Gastrocnemius medialis (tissue), 4 donors: ENCODE measurements around the gene ZNF599. TPM values are rescaled to one million over a fixed set of nuclear protein-coding genes. Genes with fewer than 3 reads are reported as not detected.

Experiments used
- ATAC-seq, 2 donors: fragments of 150-250 bp; one replicate each; pipeline ENCODE4 v1.9.1; 2016
- DNase-seq, 2 donors: peaks; one replicate each; pipeline ENCODE4 v3.0.0-alpha.2; 2019
- H3K27ac ChIP-seq, 4 donors: fragments of 200-600 bp; sonication (generic); 1 replicate in 1 of 4; 2 replicates in 3 of 4; pipeline ENCODE4 v1.5.1; 2016 to 2018; ENCODE audit warnings: mild to moderate bottlenecking in 2 of 4, moderate library complexity in 1 of 4
- H3K27me3 ChIP-seq, 3 donors: fragments of 200-600 bp; sonication (generic) in 2 of 3; 1 replicate in 1 of 3; 2 replicates in 2 of 3; pipeline versions ENCODE4 v1.5.1 to v1.6.0; 2016 to 2019; ENCODE audit warnings: mild to moderate bottlenecking in 1 of 3, moderate library complexity in 1 of 3
- H3K36me3 ChIP-seq, 2 donors: fragments of 200-600 bp; sonication (generic) in 1 of 2; one replicate each; pipeline ENCODE4 v1.5.1; 2017 to 2018
- H3K4me1 ChIP-seq, 2 donors: fragments of 200-600 bp; sonication (generic) in 1 of 2; one replicate each; pipeline ENCODE4 v1.5.1; 2016 to 2017; ENCODE audit warnings: mild to moderate bottlenecking in 2 of 2
- H3K4me3 ChIP-seq, 4 donors: fragments of 200-600 bp; sonication (generic) in 3 of 4; 1 replicate in 1 of 4; 2 replicates in 3 of 4; pipeline ENCODE4 v1.5.1; 2016 to 2019; ENCODE audit warnings: mild to moderate bottlenecking in 2 of 4
- H3K9me3 ChIP-seq, 3 donors: fragments of 200-600 bp; sonication (generic) in 2 of 3; 1 replicate in 1 of 3; 2 replicates in 2 of 3; pipeline ENCODE4 v1.5.1; 2016 to 2019
- CTCF ChIP-seq, 5 experiments: fragments of 450-650 bp in 3 of 5; fragments of 200-600 bp in 2 of 5; sonication (generic) in 2 of 5; IDR thresholded peaks in 4 of 5; conservative IDR thresholded peaks in 1 of 5; 1 replicate in 4 of 5; 2 replicates in 1 of 5; pipeline ENCODE4 v1.5.1; 2016 to 2019; ENCODE audit warnings: antibody characterized with exemption in 5 of 5, mild to moderate bottlenecking in 3 of 5, moderate library complexity in 3 of 5
- POLR2A ChIP-seq, 2 donors: fragments of 450-650 bp; IDR thresholded peaks; one replicate each; pipeline ENCODE4 v1.6.1; 2017; ENCODE audit warnings: antibody characterized with exemption in 2 of 2, mild to moderate bottlenecking in 2 of 2, moderate library complexity in 2 of 2
- in situ Hi-C, 4 donors: fragments of 200-750 bp; cut with MboI; loops; one replicate each; pipeline versions ENCODE4 v1.15.0 to v1.8.0; 2017; ENCODE audit warnings: low sequenced_read_pairs in 4 of 4
- intact Hi-C: fragments of 100-400 bp; cut with DNase I; formaldehyde crosslinking; loops from one replicate; pipeline ENCODE4 v1.15.1; 2023; ENCODE audit warnings: low total_unique reads
- total RNA-seq, 4 donors: library from RNA; depleted of rRNA; stranded (reverse); fragments of >200 nt; gene quantifications; one replicate each; pipeline versions ENCODE4 v1.1.0 to v1.2.3, GENCODE V29; 2016

The ZNF599 gene
- total RNA-seq, 4 donors from 2014 or later = 1.2 to 6.3 (median 2.4) TPM

- Histone ChIP-seq H3K4me3 (peak overlapping the region in 1 of 4 donors; percentile 34), H3K27me3 (no peaks in the 10 kb centered on the region), H3K27ac (no peak overlapping the region), H3K9me3 (peaks cover 8 to 70% (median 49%) of the 10 kb centered on the region in 3 donors), H3K36me3 (peaks cover 15 to 98% of the 10 kb centered on the region in 2 donors), H3K4me1 (no peaks in the 10 kb centered on the region)
- no peak for ATAC-seq
- TF ChIP-seq POLR2A (IDR thresholded peaks at IDR 0.05) = no peak
- TF ChIP-seq CTCF (IDR thresholded peaks at IDR 0.05 in 4 of 5, conservative IDR thresholded peaks at IDR 0.05 in 1 of 5) = no peak
- in situ Hi-C loops = no loop called here
- intact Hi-C loops = no loop called here
- no peak for DNase-seq
Observed at GRCh38 chr19:34759218-34759917, 13.6 kb downstream of the ZNF599 start.

GRCh38 chr19:34757441-34757840 lies 15.6 kb downstream of the ZNF599 start:
- H3K4me1 ChIP-seq = no peaks in the 10 kb centered on the region
- H3K9me3 ChIP-seq = peaks cover 8 to 82% (median 49%) of the 10 kb centered on the region in 3 donors
- H3K36me3 ChIP-seq = peaks cover 10 to 98% of the 10 kb centered on the region in 2 donors
- no peak overlapping the region for H3K27ac ChIP-seq
- ATAC-seq (no peak), DNase-seq (no peak)
- intact Hi-C loops = no loop called here
- no peaks in the 10 kb centered on the region for H3K27me3 ChIP-seq
- in situ Hi-C loops = no loop called here
- H3K4me3 ChIP-seq = peak overlapping the region in 1 of 4 donors; percentile 24
- TF ChIP-seq CTCF (IDR thresholded peaks at IDR 0.05 in 4 of 5, conservative IDR thresholded peaks at IDR 0.05 in 1 of 5) = no peak
- TF ChIP-seq POLR2A (IDR thresholded peaks at IDR 0.05) = no peak

- H3K27ac ChIP-seq = no peak overlapping the region
- intact Hi-C loops (no loop called here), in situ Hi-C loops (no loop called here)
- no peaks in the 10 kb centered on the region for H3K27me3 ChIP-seq
- DNase-seq (no peak), ATAC-seq (no peak)
- peaks cover 0 to 86% of the 10 kb centered on the region in 2 donors for H3K36me3 ChIP-seq
- H3K4me1 ChIP-seq = no peaks in the 10 kb centered on the region
- peaks cover 0 to 15% (median 5%) of the 10 kb centered on the region in 3 donors for H3K9me3 ChIP-seq
- no peak for TF ChIP-seq CTCF (IDR thresholded peaks at IDR 0.05 in 4 of 5, conservative IDR thresholded peaks at IDR 0.05 in 1 of 5)
- no peak for TF ChIP-seq POLR2A (IDR thresholded peaks at IDR 0.05)
- H3K4me3 ChIP-seq = no peak overlapping the region
Observed at GRCh38 chr19:34744896-34745690, 27.9 kb downstream of the ZNF599 start.

- peak overlapping the region; percentile 77 to 98 (median 86) for H3K4me3 ChIP-seq
- peak overlapping the region; percentile 96 to 100 (median 98) for H3K27ac ChIP-seq
- H3K4me1 ChIP-seq = peaks cover 30 to 34% of the 10 kb centered on the region in 2 donors
- no peaks in the 10 kb centered on the region for H3K9me3 ChIP-seq
- peaks cover 0 to 42% of the 10 kb centered on the region in 2 donors for H3K36me3 ChIP-seq
- intact Hi-C loops = loop anchor here (1.0 kb wide), 2 partner anchors 39 to 57 kb away; partner anchors contain the start of genes SCGB2B2, ZNF302 and ZNF599
- no peak for TF ChIP-seq CTCF (IDR thresholded peaks at IDR 0.05 in 4 of 5, conservative IDR thresholded peaks at IDR 0.05 in 1 of 5)
- no peak for TF ChIP-seq POLR2A (IDR thresholded peaks at IDR 0.05)
- peak in 1 of 2 donors; percentile 87 for ATAC-seq
- no peak for DNase-seq
- H3K27me3 ChIP-seq = no peaks in the 10 kb centered on the region
- in situ Hi-C loops = loop anchor here in 1 of 4 donors (10.0 kb wide), 1 partner anchor 60 kb away; the partner anchor contains the start of genes SCGB2B2 and ZNF302
Observed at GRCh38 chr19:34734537-34735103, 38.4 kb downstream of the ZNF599 start.
